ENCODE data around the gene RFX7. TPM values are rescaled to one million over a fixed set of nuclear protein-coding genes. Genes with fewer than 3 reads are reported as not detected.
"Not testable (repeated sequence)": the region's sequence is repeated elsewhere in the genome, so short reads cannot be mapped to it uniquely, and the experiment has no call there.

The RFX7 gene
- 13.7 TPM for polyA plus RNA-seq (ENCODE audit: insufficient read length)

DNA sequence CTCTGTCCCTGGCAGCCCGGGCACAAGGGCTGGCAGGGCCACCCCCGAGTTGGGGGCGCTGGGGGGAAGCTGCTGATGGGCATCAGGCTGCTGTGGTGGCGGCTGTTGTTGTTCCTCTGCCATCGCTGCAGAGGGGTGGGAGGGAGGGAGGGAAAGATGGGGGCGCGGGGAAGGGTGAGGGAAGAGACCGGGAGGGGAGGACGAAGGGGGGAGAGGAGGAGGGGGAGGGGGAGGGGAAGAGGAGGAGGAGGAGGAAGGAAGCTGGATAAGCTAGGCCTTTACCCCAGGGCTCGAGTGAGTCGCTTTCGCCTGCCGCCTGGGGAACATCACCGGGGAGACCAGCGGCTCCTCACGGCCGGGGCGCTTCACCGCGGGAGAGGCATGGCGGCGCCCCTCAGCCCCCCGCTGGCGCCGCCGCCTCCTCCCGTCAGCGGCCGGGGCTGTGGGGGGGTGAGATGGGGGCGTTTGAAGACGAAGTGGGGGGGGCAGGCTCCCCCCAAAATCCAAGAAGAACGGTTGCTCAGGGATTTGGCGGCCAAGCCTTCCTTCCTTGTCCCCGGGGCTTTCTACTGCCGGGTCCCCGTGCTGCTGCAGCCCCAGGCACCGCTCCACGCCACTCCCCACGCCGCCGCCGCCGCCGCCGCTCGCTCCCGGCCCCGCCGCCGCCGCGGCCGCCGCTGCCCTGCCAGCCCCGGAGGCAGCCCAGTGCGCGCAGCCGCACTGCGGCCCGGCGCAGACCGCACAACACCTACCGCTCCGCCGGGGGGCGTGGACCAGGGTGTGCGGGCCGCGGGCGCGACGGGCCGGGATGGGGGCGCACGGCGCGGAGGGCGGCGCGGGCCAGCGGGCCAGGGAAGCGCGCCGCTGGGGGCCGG lies at the start of gene RFX7:
RFX7 (minus strand) TSS at position 717 of the 875 bp plus-strand sequence; CDS start at position 123, 594 bp downstream.
- peak; percentile 80 for DNase-seq

DNA sequence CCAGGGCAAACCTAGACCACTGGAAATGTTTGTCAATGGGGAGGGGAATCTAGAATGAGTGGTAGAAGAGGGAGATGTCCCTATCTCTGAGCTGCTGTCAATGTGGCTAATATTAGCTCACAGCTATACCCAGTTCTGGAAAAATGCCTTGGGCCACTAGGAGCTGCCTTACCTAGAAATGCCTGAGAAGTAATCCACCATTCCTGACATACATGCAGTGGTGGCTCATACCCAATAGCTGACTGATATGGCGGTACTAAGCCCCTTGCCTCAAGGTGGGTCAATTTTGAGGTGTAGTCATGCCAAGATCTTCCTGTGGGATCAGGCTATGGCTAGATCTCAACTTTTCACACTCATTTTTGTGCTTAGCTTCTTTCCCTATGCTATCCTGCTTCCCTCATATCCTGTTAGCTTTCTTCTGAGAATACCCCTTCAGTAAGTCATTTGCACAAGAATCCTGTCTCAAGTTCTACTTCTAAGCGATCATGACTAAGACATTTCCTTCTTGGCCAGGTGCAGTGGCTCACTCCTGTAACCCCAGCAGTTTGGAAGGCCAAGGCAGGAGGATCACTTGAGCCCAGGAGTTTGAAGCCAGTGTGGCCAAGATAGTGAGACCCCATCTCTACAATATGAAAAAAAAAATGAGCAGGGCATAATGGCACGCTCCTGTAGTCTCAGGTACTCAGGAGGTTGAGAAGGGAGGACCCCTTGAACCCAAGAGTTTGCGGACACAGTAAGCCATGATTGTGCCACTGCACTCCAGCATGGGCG lies 49.1 kb upstream of the RFX7 start:
- no peak for DNase-seq

- DNase-seq, result no peak
These were observed 48.1 kb upstream of the RFX7 start for GRCh38 chr15:56291741-56292140.

DNA sequence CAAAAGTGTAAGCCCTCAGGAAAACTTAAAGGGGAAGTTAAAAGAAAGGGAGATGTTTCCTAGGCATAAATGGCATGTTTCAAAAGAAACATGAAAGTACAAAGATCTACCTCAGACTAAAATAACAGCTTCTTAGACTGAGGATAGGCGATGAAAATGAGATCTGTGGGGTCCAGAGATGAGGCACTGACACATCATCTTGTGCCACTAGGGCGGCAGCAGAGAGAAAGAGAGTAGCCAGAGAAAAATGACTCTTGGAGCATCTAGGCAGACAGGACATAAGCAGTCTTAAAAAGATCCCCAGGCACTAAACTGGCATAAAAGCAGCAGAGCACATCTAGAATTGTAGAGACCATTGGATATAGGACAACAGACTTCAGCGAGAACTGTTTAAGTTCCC lies 42.5 kb upstream of the RFX7 start:
- DNase-seq, result no peak

GRCh38 chr15:56281145-56281544 lies 37.5 kb upstream of the RFX7 start:
- no peak for DNase-seq

DNA sequence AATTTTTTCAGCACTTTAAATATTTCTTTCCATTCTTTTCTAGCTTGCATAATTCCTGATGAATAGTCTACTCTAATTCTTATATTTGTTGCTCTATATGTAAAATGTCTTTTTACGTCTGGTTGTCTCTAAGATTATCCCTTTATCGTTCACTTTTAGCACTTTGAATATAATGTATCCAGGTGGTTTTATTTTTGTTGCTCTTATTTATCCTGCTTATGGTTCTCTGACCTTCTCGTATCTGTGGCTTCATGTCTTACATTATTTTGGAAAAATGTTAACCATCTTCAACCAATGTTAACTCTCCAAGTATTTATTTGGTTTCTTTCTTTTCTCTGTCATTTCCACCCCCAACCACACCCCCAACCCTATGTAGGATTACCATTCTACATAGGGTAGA lies 30.0 kb upstream of the RFX7 start:
- no peak for DNase-seq

DNA sequence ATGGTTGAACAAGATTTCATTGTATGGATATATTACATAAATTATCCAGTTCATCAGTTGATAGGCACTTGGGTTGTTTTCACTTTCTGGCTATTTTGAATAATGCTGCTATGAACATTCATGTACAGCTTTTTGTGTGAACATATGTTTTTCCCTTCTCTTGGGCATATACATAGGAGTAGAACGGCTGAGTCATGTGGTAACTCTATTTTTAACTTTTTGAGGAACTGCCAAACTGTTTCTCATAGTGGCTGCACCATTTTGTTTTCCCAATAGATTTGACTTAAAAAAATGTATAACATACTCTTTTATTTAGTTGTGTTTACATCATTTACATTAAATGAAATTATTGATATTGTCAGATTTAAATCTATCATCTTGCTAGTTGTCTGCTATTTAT lies 28.8 kb upstream of the RFX7 start:
- DNase-seq, result peak; percentile 2

DNA sequence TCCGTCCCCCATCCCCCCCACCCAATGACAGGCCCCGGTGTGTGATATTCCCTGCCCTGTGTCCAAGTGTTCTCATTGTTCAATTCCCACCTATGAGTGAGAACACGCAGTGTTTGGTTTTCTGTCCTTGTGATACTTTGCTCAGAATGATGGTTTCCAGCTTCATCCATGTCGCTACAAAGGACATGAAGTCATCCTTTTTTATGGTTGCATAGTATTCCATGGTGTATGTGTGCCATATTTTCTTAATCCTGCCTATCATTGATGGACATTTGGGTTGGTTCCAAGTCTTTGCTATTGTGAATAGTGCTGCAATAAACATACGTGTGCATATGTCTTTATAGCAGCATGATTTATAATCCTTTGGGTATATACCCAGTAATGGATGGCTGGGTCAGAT lies 22.8 kb upstream of the RFX7 start:
- not testable (repeated sequence) for DNase-seq

DNA sequence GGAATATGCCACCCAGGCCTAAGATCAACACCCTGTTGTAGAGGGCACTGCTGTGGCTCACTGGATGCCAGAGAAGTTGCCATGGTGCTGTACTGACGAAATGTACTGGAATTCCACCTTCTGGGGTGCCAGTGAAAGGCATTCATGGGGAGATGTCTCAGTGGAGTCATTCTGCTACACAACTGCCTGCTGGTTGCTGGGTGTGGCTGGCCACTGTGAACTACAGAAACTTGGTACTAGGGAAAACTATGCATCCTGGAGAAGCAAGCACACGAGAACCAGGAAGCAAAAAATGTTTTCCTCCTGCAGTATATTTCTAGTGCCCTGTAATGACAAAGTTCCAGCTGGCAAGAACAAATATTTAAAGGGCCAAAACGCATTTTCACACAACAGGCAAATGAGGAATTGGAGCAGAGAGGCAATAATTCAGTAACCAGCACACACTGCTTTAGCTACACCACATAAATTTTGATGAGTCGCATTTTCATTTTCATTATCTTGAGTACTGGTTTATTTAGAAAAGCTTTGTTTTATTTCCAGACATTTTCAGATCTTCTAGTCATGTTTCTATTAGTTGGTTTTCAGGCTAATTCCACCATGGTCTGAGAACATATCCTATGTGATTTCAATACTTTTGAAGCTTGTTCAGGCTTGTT lies 18.3 kb upstream of the RFX7 start:
- no peak for DNase-seq

DNA sequence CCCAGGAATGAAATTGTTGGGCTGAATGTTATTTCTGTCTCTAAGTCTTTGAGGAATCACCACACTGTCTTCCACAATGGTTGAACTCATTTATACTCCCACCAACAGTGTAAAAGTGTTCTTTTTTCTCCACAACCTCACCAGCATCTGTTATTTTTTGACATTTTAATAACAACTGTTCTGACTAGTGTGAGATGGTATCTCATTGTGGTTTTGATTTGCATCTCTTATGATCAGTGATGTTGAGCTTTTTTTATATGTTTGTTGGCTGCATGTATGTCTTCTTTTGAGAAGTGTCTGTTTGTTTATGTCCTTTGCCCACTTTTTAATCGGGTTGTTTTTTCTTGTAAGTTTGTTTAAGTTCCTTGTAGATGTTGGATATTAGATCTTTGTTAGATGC lies 13.6 kb upstream of the RFX7 start:
- not testable (repeated sequence) for DNase-seq

DNA sequence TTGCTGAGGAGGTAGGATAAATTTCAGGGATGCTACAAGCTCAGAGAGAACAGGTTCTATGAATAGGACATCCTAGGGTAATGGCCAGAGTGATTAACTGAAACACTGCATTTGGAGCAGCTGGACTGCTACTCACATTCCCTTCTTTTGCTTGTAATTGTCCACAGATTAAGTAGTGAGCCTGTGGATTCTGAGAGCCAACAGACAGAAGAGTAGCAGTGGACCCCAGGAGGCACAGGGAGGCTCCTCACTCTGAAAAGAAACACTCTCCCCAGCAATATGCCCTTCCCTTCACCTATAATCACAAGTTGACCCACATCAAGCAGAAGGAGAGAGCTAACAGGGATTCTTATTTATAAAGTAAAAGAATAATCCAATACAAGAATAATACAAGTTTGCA lies 10.6 kb upstream of the RFX7 start:
- no peak for DNase-seq

DNA sequence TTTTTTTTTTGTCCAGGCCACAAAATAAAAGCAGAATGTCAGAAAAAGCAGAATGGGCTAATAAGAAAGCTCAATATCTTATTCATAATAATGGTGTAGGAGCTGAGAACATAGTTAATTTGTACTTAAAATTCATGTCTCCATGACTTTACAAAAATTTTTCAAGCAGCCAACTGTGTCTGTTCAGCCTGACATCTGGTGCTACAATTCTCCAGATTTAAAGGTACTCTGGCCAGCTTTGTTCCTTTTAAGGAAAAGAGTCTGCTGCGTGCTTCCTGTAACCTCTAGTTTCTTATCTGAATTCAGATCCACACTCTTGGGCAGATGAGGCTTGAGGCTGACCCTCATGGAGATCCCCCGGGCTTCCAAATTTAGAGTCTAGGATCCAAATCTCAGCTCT lies 8.7 kb upstream of the RFX7 start:
- DNase-seq, result no peak

- no peak for DNase-seq
These were observed 7.8 kb upstream of the RFX7 start for GRCh38 chr15:56251315-56252095.

DNA sequence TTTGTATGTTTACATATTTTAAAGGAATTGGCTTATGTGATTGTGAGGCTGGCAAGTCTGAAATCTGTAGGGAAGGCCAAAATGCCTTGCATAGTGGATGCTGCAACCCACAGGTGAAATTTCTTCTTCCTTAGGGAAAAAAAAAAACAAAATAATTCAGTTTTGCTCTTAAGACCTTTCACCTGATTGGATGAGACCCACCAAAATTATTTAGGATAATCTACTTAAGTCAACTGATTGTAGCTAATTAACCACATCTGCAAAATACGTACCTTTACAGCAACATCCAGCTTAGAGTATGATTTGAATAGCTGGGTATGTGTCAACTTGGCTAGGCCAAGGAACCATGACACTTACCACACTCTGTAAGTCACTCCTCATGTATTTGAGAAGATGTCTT lies 6.9 kb upstream of the RFX7 start:
- DNase-seq, result no peak

GRCh38 chr15:56249092-56249491 lies 5.4 kb upstream of the RFX7 start:
- DNase-seq, result no peak

GRCh38 chr15:56248311-56248992 lies 4.8 kb upstream of the RFX7 start:
- no peak for DNase-seq

DNA sequence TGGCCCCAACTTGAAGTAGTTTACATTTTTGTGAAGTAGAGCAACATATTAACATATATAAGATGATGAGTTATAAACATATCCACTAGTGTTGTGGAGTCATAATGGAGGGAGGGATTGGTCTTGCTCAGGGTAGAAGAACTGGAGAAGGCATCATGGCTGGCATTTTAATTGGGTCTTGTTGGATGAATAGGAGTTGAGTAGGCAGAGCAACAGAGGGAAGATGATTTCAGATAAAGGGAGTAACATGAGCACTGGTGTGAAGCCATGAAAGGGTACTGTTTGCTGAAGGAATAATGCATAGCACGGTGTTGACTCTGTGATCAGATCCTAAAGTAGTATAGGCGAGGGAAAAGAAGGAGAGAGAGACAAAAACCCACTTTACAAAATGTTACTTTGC lies 3.6 kb upstream of the RFX7 start:
- DNase-seq, result no peak

DNA sequence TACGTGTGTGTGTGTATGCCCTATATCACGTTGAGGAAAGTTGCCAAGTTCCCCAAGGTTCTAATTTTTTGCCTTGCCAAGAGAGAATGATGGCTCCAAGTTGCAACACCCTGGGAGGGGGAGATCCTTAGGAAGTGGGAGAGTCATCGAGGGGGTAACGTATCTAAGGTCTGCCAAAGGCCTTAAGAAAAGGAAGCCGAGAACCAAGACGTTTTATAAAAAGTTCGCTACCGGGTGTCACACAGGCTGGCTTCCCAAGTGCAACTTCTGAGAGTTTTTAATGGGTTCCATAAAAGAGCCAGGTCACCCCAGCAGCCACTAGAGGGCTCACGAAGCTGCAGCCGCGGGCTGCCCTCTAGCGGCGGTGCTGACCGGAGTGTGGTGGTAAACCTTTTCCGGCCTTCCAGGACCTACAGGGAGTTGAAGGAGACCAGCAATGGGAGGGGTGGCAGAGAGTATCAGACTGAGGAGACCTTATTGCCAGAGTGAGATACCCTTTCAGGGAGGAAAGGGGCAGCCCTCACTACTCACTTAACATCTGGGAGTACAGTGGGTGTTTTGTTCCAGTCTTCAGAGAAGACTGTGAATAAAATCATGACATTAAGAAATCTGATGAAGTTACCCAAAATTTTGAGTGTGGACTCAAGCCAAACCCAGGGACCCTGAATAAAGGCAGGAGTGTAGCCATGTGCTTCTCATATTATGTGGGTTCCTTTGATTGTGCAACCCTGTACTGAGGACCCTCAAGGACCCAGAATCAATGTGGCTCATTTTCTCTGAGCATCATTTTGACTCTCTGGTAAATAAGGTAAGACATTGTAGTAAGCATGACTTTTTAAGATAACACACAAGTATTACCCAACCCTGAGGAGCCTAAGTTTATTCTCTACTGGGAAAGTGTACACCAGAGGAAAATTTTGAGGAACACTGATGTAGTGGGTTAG lies 2.5 kb upstream of the RFX7 start:
- peak; percentile 57 for DNase-seq

DNA sequence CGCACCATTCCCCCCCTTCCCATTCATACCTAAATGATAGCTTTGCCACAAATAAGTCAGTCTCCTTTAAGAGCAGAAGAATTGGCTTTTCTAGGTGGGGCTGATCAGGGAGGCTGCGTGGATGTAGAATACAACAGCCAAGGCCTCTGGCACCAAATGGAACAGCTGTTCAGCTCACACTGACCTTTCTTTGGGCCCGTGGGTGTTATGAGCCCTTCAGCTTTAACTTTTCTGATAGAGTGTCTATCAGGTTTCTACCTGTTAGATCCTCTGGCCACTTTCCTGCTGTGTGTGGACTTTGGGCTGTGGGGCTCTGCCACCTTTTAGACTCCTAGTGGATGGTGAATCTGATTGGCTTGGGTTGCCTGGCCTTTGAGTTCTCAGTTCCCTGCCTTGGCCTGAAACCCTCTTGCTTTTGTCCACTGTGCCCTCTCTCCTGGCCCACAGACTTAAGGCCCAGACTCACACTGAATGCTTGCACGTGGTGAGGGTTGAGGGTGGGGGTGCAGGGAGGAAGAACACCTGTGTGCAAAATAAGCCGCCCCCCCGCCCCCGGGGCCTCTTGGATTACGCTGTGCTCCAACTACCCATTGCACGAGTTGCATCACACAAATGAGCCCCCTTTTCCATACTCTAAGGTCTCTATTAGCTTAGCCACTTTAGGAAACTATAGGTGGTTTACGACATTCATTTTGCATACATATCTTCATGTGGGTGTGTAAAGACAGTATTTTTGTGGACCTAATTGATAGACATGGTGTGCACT lies 1.3 kb upstream of the RFX7 start:
- peak; percentile 30 for DNase-seq
